GM21786 (cell line): ENCODE data around the gene ZC3H10.

Source experiments
- ATAC-seq: cut with Tn5 transposase; IDR thresholded peaks from one replicate; pipeline ENCODE4 v1.9.1; 2021; ENCODE audit not compliant: unreplicated experiment

Gene ZC3H10

DNA sequence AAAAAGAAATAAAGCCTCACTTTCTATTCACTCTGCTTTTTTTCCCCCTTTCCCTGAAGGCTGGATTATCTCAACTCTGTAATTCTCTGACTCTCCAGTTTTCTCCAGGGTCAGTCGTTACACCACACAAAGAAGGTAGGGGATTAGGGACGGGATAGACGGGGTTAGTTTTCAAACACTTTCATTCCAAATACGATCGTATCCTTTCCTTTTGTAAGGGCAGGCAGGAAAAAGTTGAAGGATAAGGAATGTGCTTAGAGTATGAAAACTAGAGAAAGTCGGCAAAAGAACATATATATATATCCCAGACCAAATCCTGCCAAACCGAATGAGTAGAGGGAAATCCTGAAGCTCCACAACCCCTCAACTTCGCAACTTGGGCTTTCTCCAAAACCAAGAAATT lies 9.4 kb downstream of the ZC3H10 start:
- ATAC-seq, result no peak

DNA sequence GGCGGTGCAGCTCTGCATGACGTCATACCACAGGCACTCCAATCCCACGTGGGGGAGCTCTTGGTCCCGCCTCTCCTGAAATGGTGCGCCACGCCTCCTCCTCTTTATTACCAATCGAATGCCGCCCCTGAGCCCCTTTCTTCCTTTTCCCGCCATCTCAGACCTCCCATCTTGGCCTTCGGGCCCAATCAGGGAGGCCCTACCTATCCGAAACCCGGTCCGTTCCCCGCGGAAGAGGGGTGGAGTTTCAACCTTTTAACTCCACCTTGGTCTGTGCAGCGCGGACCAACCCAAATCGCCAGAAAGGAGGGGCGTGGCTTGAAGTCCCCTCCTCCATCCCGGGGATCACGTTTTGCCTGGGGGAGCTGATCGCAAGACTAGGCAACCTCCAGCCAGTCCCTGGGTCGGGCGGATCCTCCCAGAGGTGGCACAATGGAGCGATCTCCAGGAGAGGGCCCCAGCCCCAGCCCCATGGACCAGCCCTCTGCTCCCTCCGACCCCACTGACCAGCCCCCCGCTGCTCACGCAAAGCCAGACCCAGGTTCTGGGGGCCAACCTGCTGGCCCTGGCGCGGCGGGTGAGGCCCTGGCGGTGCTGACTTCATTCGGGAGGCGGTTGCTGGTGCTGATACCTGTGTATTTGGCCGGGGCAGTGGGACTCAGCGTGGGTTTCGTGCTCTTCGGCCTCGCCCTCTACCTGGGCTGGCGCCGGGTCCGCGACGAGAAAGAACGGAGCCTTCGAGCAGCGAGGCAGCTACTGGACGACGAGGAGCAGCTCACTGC lies 10.0 kb downstream of the ZC3H10 start, which contains the start of gene ESYT1:
Gene ESYT1 (plus strand): TSS at position 380 of the 782 bp plus-strand sequence. CDS start 53 bp downstream, at position 433.
- peak; percentile 90 for ATAC-seq

DNA sequence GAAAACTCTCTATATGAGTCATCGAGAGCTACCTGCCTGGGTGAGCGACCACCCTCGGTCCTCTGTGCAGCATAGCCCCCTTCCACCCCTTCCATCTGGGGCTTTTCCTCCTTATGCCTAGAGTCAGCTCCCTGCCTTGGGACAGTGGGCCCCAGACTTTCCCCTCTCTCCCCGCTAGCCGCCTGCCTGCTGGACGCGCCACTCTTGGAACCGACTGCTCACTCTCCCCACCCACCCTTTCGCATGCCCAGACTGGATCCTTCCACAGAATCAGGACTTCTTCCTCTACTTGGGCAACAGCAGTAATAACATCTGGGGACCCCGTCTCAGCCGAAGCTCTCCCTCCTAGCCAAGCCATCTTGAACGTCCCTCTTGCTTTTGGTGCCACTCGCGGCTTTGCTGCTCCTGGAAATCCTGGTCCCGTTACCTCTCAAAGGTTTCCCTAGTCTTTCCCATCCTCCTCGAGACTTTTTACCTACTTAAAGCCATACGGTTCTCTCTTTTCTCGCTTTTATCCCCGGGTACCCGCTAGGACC lies 10.7 kb downstream of the ZC3H10 start:
- ATAC-seq, result no peak

DNA sequence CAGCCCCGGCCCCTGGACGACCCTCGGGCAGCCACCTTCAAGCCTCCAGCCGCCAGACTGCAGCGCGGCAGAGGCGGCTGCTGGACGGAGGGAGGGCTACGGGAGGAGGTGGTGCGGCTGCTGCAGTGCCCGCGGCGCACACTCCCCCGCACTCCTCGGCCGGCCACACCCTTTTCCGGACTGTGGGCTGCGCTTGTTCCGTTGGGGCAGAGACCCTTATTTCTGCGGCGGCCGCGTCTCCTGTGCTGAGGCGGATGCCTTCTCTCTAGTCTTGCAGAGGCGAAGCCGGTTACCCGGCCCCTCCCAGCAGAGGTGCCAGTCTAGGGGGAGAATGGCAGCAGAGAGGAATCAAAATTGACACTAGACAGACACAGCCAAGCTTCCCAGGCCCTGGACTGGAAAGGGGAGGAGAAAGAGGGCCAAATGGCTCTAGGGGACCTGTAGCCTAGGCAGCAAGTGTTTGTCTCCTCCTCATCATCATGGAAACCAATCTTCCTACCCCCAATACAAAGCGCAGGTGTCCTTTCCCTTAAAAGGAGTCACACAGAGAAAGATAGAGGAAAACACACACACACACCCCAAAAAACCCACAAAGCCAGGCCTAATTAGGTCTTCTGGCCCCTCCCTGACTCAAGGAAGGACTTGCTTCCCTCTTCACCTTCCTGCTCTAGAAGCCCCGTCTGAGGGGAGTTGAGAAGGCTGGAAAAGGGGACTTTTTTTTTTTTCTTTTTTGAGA lies 11.3 kb downstream of the ZC3H10 start:
- ATAC-seq, result peak; percentile 17

DNA sequence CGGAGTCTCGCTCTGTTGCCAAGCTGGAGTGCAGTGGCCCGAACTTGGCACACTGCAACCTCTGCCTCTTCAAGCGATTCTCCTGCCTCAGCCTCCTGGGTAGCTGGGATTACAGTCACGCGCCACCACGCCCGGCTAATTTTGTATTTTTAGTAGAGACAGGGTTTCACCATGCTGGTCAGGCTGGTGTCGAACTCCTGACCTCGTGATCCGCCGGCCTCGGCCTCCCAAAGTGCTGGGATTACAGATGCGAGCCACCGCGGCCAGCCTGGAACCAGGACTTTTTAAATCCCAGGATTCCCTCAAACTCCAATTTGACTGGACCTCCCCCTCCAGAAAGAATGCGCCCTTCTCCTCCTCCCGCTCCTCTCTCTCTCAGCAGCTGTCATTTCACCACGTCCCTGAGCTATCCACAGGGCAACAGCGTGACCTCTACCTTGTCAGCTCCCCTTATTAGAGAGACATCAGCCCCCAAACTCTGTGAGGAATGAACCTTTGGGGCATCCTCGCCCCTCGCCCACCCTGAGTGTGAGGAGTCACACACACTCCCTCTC lies 12.0 kb downstream of the ZC3H10 start:
- no peak for ATAC-seq

DNA sequence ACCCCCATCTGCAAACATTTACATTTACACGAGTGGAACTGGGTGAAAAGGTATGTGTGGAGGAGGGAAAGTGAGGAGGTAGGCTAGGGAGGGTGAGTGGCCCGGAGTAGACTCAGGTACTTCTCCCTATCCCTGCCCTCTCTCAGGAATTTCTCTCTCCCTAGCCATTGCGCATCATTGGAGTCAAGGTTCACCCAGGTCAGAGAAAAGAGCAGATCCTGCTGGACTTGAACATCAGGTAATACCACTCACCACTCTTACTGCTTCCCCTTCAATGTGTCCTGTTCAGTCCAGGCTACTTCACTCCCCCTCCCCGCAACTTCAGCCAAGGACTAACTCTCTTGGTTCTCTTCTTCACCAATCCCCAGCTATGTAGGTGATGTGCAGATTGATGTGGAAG lies 12.8 kb downstream of the ZC3H10 start:
- ATAC-seq, result no peak

DNA sequence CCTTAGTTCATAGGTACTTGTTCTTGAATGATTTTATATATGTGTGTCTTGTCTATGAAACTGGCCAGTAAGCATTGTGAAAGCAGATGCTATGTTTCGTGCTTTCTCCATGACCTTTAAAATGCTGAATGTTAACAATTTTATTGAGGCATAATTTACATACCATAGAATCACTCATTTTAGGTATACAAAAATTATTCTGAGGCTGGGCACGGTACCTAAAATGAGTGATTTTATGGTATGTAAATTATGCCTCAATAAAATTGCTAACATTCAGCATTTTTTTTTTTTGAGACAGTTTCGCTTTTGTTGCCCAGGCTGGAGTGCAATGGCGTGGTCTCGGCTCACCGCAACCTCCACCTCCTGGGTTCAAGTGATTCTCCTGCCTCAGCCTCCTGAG lies 16.8 kb downstream of the ZC3H10 start:
- ATAC-seq, result no peak

DNA sequence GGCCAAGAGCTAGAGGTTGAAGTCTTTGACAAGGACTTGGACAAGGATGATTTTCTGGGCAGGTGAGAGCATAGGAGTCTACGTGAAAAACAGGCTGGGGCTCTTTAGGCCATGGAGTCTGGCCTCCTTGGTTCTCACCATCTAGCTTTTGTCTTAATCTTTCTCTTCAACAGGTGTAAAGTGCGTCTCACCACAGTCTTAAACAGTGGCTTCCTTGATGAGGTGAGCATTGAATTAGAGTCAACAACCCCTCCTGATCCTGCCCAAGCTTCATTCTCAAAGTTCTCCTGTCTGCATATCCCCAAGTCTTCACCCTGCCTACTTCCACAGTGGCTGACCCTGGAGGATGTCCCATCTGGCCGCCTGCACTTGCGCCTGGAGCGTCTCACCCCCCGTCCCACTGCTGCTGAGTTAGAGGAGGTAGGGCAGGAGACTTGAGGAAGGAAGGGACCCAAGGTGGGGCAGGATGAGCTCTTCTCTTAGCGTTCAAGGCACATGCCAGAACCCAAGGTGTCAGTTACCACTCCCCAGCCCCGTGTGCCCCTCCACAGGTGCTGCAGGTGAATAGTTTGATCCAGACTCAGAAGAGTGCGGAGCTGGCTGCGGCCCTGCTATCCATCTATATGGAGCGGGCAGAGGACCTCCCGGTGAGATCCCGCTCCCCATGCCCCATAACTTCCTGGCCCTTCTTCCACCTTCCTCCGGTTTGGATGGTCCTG lies 19.9 kb downstream of the ZC3H10 start:
- no peak for ATAC-seq

DNA sequence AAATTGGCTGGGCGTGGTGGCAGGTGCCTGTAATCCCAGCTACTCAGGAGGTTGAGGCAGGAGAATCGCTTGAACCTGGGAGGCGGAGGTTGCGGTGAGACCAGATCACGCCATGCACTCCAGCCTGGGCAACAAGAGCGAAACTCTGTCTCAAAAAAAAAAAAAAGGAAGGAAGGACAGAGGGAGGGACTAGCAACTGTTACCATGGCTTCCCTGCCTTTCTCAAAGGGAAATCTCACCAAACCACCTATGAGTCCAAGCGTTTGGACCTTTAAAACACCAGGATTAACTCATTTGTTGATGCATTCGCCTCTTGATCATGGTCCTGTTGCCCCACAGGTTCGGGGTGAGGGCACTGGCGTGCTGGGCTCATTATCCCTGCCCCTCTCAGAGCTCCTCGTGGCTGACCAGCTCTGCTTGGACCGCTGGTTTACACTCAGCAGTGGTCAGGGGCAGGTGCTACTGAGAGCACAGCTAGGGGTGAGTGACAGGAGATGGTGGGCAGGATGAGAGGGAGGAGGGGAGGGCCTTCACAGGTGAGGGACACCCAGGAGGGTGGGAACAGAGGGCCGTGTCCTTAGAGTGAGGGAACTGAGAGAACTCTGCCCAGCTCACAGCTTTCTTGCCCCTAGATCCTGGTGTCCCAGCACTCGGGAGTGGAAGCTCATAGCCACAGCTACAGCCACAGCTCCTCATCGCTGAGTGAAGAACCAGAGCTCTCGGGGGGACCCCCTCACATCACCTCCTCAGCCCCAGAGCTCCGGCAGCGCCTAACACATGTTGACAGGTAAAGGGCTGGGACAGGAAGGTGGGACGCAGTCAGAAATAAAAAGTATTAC lies 24.1 kb downstream of the ZC3H10 start:
- ATAC-seq, result no peak

DNA sequence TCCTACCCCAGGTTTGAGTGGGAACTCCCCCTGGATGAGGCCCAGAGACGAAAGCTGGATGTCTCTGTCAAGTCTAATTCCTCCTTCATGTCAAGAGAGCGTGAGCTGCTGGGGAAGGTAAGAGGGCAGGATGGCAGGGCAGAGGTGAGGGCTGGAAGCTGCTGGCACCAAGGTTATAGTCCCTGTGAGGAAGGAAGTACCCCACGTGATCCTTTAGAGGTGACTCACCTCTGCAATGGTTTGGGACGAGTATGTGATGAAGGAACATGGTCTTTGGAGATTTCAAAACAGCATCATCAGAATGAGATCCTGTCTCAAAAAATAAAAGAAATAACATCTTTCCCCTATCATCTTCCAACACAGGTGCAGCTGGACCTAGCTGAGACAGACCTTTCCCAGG lies 25.2 kb downstream of the ZC3H10 start:
- no peak for ATAC-seq

DNA sequence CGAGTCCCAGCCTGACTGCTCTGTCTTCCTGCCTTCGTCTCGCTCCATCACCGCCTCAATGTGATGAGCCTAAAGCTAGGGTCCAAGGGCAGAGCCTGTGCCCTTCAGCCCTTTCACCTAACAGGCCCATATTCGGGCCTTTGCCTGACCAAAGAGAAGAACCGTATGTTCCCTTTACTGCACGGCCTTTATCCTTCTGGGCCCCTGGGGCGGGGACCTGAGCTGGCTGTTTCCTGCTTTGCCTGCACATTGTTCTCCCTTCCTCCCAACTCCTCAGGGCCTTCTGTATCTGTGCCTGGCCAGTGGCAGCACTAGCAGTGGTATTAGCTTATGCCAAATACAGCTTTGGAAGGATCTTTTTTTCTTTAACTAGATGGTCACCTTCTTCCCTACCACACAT lies 25.8 kb downstream of the ZC3H10 start:
- ATAC-seq, result no peak

DNA sequence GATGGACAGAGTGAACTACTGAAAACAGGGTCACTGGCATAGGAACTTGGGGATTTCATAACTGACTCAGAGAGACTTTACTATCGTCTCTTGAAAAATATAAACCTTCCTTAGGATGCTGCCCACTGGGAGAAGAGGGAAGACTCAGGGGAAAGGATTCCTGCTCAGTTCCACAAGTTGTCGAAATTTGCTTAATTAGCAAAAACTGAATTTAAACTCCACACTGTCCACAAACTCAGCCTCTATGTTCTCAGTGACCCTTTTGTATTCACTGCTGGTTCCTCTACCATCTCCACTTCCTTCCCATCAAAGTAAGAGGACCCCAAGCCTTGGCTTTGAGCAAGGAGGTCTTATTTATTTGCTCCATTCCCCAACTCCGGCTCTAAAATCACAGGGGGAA lies 27.2 kb downstream of the ZC3H10 start:
- no peak for ATAC-seq

DNA sequence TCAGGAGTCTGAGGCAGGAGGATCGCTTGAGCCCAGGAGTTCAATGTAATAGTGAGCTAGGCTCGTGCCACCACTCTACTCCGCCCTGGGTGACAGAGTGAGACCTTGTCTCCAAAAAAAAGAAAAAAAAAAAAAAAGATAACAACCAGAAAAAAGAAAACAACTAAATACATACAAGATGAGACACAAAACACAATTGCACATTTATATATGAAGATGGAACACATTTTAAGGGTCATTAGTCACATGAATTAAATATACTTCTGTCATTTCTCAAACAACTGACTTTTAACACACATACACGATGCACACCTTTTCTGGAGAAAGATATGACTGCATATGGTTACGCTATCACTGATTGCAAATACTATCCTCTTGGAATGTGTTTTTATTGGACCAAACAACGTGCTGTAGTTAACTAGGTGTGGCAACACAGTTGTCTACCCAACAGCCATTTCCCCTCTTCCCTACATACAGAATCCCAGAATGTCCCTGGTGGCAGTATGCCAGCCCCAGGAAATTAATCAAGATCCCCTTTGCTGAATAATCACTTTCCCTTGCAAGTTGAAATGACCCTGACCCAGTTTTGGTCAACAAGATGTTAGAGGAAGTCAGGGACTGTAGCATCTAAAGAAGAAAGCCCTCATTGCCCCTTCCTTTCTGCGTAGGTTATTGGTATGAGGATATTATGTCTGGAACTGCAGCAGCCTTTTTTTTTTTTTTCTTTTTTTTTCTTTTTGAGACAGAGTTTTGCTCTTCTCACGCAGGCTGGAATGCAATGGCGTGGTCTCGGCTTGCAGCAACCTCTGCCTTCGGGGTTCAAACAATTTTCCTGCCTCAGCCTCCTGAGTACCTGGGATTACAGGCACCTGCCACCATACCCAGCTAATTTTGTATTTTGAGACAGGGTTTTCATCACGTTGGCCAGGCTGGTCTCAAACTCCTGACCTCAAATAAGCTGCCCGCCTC lies 28.7 kb downstream of the ZC3H10 start:
- ATAC-seq, result no peak

DNA sequence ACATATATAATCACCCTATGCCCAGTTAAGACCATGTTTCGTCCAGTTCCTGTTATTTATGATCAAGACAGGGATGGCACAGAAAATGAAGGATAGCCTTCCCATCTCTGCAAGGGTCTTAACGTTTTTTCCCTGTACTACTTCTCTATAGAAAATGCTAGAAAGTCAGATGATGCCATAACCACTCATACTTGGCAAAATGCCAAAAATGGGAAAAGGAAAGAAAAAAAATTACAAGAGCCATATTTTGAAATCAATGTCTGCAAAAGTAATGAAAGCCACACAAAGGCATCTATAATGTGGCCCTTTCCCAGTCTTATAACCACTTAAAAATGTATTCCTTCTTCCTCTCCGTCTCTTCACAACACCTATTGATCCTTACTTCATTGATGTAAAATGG lies 32.5 kb downstream of the ZC3H10 start:
- ATAC-seq, result no peak

DNA sequence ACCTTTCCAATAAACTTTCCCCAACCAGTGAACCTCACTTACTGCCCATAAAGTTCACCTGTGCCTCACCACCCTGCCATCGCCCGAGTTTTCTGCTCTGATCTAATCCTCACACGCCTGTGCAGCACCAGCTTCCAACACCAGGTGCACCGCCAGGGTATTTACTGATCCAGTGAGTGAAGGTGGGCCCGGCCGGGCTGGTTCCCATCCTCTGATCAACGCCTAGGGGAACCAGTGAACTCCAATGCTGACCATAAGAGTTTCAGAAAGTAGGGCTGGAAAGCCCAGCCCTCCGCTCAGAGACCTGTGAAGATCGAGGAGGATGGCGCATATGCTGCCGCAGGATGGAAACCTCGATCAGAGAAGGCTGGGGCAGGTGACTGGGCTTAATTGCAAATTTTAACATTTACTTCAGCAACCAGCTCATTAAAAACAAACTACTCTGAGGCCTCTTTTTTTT lies 33.6 kb downstream of the ZC3H10 start:
- ATAC-seq, result no peak

DNA sequence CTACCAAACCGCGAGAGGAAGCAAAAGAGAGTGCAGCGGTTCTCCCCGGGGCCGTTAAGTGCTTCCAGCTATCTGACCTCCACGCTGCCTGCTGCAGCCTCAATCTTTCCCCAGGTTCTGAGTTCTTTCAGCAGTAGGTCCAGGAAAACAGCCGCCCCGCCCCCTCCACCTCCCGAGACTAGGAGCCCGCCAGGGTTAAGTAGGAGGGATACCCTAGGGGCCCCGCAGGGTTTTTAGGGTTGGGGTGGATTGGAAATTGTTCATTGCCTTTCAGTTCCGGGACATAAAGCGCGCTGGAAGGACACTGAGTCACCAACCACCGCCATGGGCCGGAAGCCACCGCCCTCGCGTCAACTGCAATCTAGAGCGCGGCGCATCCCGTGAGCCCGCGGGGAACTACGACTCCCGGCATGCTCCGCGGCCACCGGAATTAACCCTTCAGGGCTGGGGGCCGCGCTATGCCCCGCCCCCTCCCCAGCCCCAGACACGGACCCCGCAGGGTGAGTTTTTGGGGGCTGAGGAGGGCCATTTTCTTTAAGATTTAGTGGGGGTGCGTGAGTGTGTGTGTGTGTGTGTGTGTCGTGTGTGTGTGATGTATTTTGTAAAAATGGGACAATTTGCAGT lies 34.2 kb downstream of the ZC3H10 start, which contains the start of gene MYL6B:
Gene MYL6B (plus strand): TSS at position 456 of the 624 bp plus-strand sequence. CDS start 1,332 bp downstream, outside the sequence.
- ATAC-seq, result peak; percentile 89

DNA sequence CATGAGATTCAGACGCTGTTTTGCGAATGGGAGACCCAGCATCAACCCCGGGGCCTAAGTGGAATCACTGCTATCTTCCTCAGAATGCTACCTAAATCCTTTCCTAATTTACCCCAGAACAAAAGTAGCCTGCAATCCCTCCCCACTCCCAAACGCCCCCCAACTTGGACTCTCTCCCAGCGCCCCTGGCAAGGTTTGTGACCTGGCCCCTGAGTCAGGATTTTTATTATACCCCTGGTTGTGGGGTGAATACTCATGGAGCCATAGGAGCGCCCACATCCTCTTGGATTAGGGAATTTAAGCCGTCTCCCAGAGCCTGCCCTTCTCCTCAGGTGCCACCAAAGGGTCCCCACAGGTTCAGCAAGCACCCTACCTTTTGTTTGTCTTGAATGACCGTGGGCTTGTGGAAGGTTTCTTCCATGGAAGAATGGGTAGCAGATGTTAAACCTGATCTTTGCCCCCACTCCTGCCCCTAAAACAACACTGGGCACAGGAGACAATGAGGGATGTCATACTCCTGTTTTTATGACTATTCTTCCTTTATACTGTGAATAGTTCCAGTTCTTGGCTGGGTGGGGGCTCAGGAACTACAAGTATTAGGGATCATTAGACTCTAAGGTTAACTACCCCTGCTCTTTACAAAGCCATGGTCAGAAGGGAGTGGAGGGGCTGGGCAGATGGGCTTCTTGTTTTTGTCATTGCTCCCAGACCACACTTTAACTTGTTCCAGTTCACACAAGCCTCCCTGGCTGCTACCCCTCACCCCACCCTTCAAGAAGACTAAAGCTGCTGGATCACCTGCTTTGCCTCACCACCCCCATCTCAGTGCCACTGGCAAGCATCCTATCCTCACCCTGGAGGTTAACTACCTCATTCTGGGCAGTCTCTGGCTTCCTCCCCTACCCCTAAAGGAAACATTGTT lies 35.0 kb downstream of the ZC3H10 start:
- ATAC-seq, result no peak
